Testis (tissue), 3 donors: ENCODE results near the gene PNMA8A. TPM values are rescaled to one million over a fixed set of nuclear protein-coding genes. Genes with fewer than 3 reads are reported as not detected.
A peak's percentile ranks its signal among the peaks of the same experiment; 100 is the strongest.

ENCODE experiments used
- DNase-seq: peaks from one replicate; pipeline ENCODE4 v3.0.0-alpha.2; 2019
- H3K27ac ChIP-seq, 2 donors: fragments of 200-600 bp; sonication (generic); one replicate each; pipeline ENCODE4 v1.5.1; 2019
- H3K27me3 ChIP-seq: fragments of 200-600 bp; sonication (generic); one replicate; pipeline ENCODE4 v1.5.1; 2019
- H3K36me3 ChIP-seq: fragments of 200-600 bp; sonication (generic); one replicate; pipeline ENCODE4 v1.5.1; 2017; ENCODE audit warnings: low read depth; ENCODE audit errors: missing control alignments
- H3K4me1 ChIP-seq: fragments of 200-600 bp; sonication (generic); one replicate; pipeline ENCODE4 v1.5.1; 2019
- H3K4me3 ChIP-seq, 2 donors: fragments of 200-600 bp; sonication (generic); one replicate each; pipeline ENCODE4 v1.5.1; 2017 to 2019
- H3K9me3 ChIP-seq: fragments of 200-600 bp; sonication (generic); one replicate; pipeline ENCODE4 v1.5.1; 2017
- CTCF ChIP-seq, 3 experiments: fragments of 450-650 bp in 2 of 3; fragments of 200-600 bp in 1 of 3; sonication (generic) in 1 of 3; IDR thresholded peaks; one replicate each; pipeline ENCODE4 v1.5.1; 2016 to 2019; ENCODE audit warnings: antibody characterized with exemption in 3 of 3, mild to moderate bottlenecking in 2 of 3, moderate library complexity in 1 of 3
- POLR2A ChIP-seq: fragments of 450-650 bp; IDR thresholded peaks from one replicate; pipeline ENCODE4 v1.6.1; 2017; ENCODE audit warnings: antibody characterized with exemption, mild to moderate bottlenecking, moderate library complexity
- WGBS, 2 donors: methylation state at CpG; one replicate each; pipeline ENCODE4 v1.1.5; 2018; 5-methylcytosine and 5-hydroxymethylcytosine counted together
- intact Hi-C: fragments of 100-400 bp; cut with DNase I; formaldehyde crosslinking; loops from one replicate; pipeline ENCODE4 v1.15.1; 2023; ENCODE audit warnings: low total_unique reads
- polyA plus RNA-seq: library from polyadenylated mRNA; stranded (reverse); fragments of 350-450 nt; fragmentation: Illumina TruSeq; extraction: RNeasy Lipid Tissue Mini Kit (QIAGEN cat#74804); gene quantifications from one replicate; pipeline ENCODE4 v1.2.3, GENCODE V29; 2014; ENCODE audit warnings: low read depth, low replicate concordance; ENCODE audit not compliant: insufficient read depth
- total RNA-seq, 2 donors: library from RNA; depleted of rRNA; stranded (reverse); fragments of >200 nt; gene quantifications; one replicate each; pipeline ENCODE4 v1.2.3, GENCODE V29; 2016

Gene PNMA8A
- total and polyA plus RNA-seq, 3 donors from 2014 or later = 34.9 to 48.1 (median 44.3) TPM

- intact Hi-C loops = no loop called here
- Histone ChIP-seq H3K4me1 (peaks cover 7% of the 10 kb centered on the region), H3K9me3 (no peaks in the 10 kb centered on the region), H3K27me3 (no peaks in the 10 kb centered on the region), H3K4me3 (no peak overlapping the region), H3K36me3 (no peaks in the 10 kb centered on the region), H3K27ac (peak overlapping the region; percentile 18 to 80)
- DNase-seq = peak; percentile 67
- TF ChIP-seq POLR2A = no peak
- TF ChIP-seq CTCF (IDR thresholded peaks at IDR 0.05) = no peak
- 42 to 45% methylated on average over 12 of the region's 12 CpGs for WGBS, 2 donors
Measured at GRCh38 chr19:46480415-46480814, 9.1 kb upstream of the PNMA8A start.

DNA sequence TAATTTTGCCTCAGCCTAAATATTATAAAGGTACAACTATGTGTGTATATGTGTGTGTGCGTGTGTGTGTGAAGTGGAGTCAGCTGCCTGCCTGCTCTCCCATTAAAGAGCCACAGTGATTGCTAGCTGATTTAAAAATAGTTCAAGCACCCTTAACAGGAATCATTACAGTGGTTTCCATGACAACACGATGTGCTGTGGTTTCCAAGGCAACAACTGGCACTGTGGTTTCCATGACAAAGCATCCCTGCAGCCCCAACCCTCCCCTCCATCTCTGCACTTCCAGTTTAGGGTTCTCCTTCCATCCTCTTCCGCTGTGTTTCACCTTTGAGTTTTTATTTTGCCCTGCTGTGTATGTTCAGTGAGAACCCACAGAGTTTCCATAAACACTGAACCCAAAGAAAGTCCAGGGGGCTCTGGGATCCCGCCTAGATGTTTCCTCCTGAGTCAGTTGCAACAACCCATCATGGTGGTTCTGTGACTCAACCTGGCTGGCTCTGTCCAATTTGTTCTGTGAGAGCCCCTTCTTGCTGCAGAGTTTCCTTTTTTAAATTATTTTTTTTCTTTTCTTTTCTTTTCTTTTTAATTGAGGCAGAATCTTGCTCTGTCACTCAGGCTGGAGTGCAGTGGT is 7.1 kb upstream of the PNMA8A start:
- WGBS, 2 donors = 49 to 63% methylated on average over 4 of the region's 4 CpGs
- Histone ChIP-seq H3K27ac (no peak overlapping the region), H3K36me3 (no peaks in the 10 kb centered on the region), H3K9me3 (no peaks in the 10 kb centered on the region), H3K4me3 (no peak overlapping the region), H3K4me1 (peaks cover 7% of the 10 kb centered on the region), H3K27me3 (no peaks in the 10 kb centered on the region)
- no peak for DNase-seq
- TF ChIP-seq POLR2A = no peak
- TF ChIP-seq CTCF (IDR thresholded peaks at IDR 0.05) = no peak
- intact Hi-C loops = no loop called here

DNA sequence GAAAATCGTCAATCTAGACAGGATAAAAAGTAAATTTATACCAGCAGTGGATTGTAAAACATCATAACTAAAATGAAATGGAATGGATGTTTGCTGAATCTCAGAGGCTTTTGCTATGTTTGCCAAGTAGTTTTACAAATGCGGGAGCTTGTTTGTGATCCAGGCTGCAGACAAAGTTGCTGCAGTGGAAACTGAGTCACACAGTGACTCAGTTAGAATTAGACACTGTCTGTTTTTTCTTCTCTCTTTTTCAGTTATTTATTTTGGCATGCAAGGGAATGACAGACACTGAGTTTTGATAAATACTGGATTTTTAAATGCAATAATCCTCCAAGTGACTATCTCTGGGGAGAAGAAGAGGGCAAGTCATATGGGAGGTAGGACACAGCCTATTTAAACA is 4.6 kb upstream of the PNMA8A start:
- Histone ChIP-seq H3K27me3 (no peaks in the 10 kb centered on the region), H3K4me1 (peaks cover 22% of the 10 kb centered on the region), H3K27ac (no peak overlapping the region), H3K4me3 (no peak overlapping the region), H3K36me3 (no peaks in the 10 kb centered on the region), H3K9me3 (no peaks in the 10 kb centered on the region)
- no peak for DNase-seq
- TF ChIP-seq CTCF (IDR thresholded peaks at IDR 0.05) = no peak
- no peak for TF ChIP-seq POLR2A
- intact Hi-C loops = no loop called here
- 47 to 63% methylated on average over 2 of the region's 2 CpGs for WGBS, 2 donors

DNA sequence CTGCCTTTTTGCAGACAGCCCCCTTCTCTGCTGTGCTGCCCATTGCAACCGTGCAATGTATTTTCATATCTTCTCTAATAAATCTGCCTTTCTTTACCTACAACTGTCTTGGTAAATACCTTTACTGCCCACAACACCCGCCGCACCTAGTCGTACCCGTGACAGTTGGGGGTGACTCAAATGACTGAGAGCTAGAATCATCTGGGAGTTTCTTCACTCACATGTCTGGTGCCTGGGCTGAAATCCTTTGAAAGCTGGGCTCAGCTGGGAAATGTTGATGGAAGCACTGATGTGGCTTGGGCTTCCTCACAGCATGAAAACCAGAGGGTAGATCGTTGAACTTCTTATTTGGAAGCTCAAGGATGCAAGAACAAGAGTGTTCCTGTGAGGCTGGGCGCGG is 2.8 kb upstream of the PNMA8A start:
- TF ChIP-seq CTCF (IDR thresholded peaks at IDR 0.05) = no peak
- no peak for TF ChIP-seq POLR2A
- Histone ChIP-seq H3K27ac (no peak overlapping the region), H3K9me3 (no peaks in the 10 kb centered on the region), H3K4me1 (peaks cover 15% of the 10 kb centered on the region), H3K4me3 (no peak overlapping the region), H3K27me3 (no peaks in the 10 kb centered on the region), H3K36me3 (no peaks in the 10 kb centered on the region)
- DNase-seq = no peak
- intact Hi-C loops = no loop called here
- WGBS, 2 donors = 85 to 94% methylated on average over 8 of the region's 8 CpGs

GRCh38 chr19:46472592-46472991 is 1.2 kb upstream of the PNMA8A start:
- Histone ChIP-seq H3K36me3 (no peaks in the 10 kb centered on the region), H3K4me3 (no peak overlapping the region), H3K9me3 (no peaks in the 10 kb centered on the region), H3K27ac (no peak overlapping the region), H3K27me3 (no peaks in the 10 kb centered on the region), H3K4me1 (peaks cover 15% of the 10 kb centered on the region)
- no peak for DNase-seq
- intact Hi-C loops = no loop called here
- TF ChIP-seq POLR2A = no peak
- TF ChIP-seq CTCF (IDR thresholded peaks at IDR 0.05) = no peak
- 72 to 73% methylated on average over 4 of the region's 4 CpGs for WGBS, 2 donors
